ENCODE data around the gene CXCR6. TPM values are rescaled to one million over a fixed set of nuclear protein-coding genes. Genes with fewer than 3 reads are reported as not detected.

The CXCR6 gene
- total and polyA plus RNA-seq, 2 of the 13 experiments (the other 11 are each of a cell fraction or from before 2014, with no cell fraction given), result not detected

GRCh38 chr3:45986303-45986982 lies 43.2 kb downstream of the CXCR6 start (continued):
- TF ChIP-seq TRAFD1 (CRISPR knock-in tag; IDR thresholded peaks at IDR 0.05; ENCODE audit: borderline replicate concordance) (0 out of 2 replicates have a peak, but pooled peaks have one; percentile 23), HOMEZ (CRISPR knock-in tag; IDR thresholded peaks at IDR 0.05; ENCODE audit: low read depth) (0 out of 2 replicates have a peak, but pooled peaks have one; percentile 34), RARA (CRISPR knock-in tag; IDR thresholded peaks at IDR 0.05) (peak; percentile 36; the same call in 1 of the 2 replicates), ZFP36L1 (CRISPR knock-in tag; IDR thresholded peaks at IDR 0.05) (no peak), ZNF704 (CRISPR knock-in tag; IDR thresholded peaks at IDR 0.05; ENCODE audit: borderline replicate concordance) (no peak), NFATC3 (CRISPR knock-in tag; IDR thresholded peaks at IDR 0.05) (no peak), ELK4 (CRISPR knock-in tag; IDR thresholded peaks at IDR 0.05; ENCODE audit: borderline replicate concordance) (no peak), FOSL1 (CRISPR knock-in tag; IDR thresholded peaks at IDR 0.05; ENCODE audit: borderline replicate concordance) (peak; percentile 51; the same call in 1 of the 2 replicates), KAT8 (CRISPR knock-in tag; IDR thresholded peaks at IDR 0.05) (peak; percentile 54; the same call in 1 of the 2 replicates), SOX6 (IDR thresholded peaks at IDR 0.05) (no peak), SOX6 (CRISPR knock-in tag; IDR thresholded peaks at IDR 0.05) (0 out of 2 replicates have a peak, but pooled peaks have one; percentile 34), CREBL2 (CRISPR knock-in tag; IDR thresholded peaks at IDR 0.05; ENCODE audit: borderline replicate concordance) (no peak), NRL (CRISPR knock-in tag; IDR thresholded peaks at IDR 0.05; ENCODE audit: borderline replicate concordance) (no peak), ZBTB2 (CRISPR knock-in tag; IDR thresholded peaks at IDR 0.05; ENCODE audit: low read depth) (no peak), ZNF343 (CRISPR knock-in tag; IDR thresholded peaks at IDR 0.05) (no peak), ATF7-NPFF (CRISPR knock-in tag; IDR thresholded peaks at IDR 0.05; ENCODE audit: low read depth) (no peak), ZBTB33 (CRISPR knock-in tag; IDR thresholded peaks at IDR 0.05) (no peak), ZNF292 (CRISPR knock-in tag; IDR thresholded peaks at IDR 0.05; ENCODE audit: borderline replicate concordance, low read depth) (peak; percentile 59; the same call in 1 of the 2 replicates)
